GM18499 (cell line): Measurements from ENCODE around the gene PTPRN2.
"Not testable (repeated sequence)": the region's sequence is repeated elsewhere in the genome, so short reads cannot be mapped to it uniquely, and the experiment has no call there.

ENCODE experiments used
- ATAC-seq: cut with Tn5 transposase; IDR thresholded peaks from one replicate; pipeline ENCODE4 v1.9.1; 2021; ENCODE audit warnings: moderate number of reproducible peaks; ENCODE audit not compliant: insufficient read depth, unreplicated experiment

The PTPRN2 gene

GRCh38 chr7:158257001-158257400 lies 330.6 kb downstream of the PTPRN2 start:
- ATAC-seq, result no peak

- ATAC-seq, result no peak
Observed at GRCh38 chr7:158256091-158256816, 331.4 kb downstream of the PTPRN2 start.

GRCh38 chr7:158255558-158255957 lies 332.1 kb downstream of the PTPRN2 start:
- no peak for ATAC-seq

GRCh38 chr7:158255156-158255555 lies 332.5 kb downstream of the PTPRN2 start:
- ATAC-seq, result no peak

GRCh38 chr7:158253670-158254045 lies 334.0 kb downstream of the PTPRN2 start:
- not testable (repeated sequence) for ATAC-seq

- no peak for ATAC-seq
Observed at GRCh38 chr7:158252837-158253669, 334.6 kb downstream of the PTPRN2 start.

GRCh38 chr7:158252081-158252836 lies 335.4 kb downstream of the PTPRN2 start:
- no peak for ATAC-seq

- ATAC-seq, result no peak
Observed at GRCh38 chr7:158251061-158251965, 336.3 kb downstream of the PTPRN2 start.

- no peak for ATAC-seq
Observed at GRCh38 chr7:158249692-158250091, 337.9 kb downstream of the PTPRN2 start.

GRCh38 chr7:158248816-158249215 lies 338.8 kb downstream of the PTPRN2 start:
- ATAC-seq, result no peak

- ATAC-seq, result no peak
Observed at GRCh38 chr7:158247758-158248487, 339.7 kb downstream of the PTPRN2 start.

GRCh38 chr7:158246960-158247673 lies 340.5 kb downstream of the PTPRN2 start:
- ATAC-seq, result no peak

GRCh38 chr7:158246272-158246959 lies 341.2 kb downstream of the PTPRN2 start:
- ATAC-seq, result no peak

- no peak for ATAC-seq
Observed at GRCh38 chr7:158245724-158246041, 341.9 kb downstream of the PTPRN2 start.

GRCh38 chr7:158244873-158245723 lies 342.5 kb downstream of the PTPRN2 start:
- ATAC-seq, result no peak

GRCh38 chr7:158244430-158244829 lies 343.2 kb downstream of the PTPRN2 start:
- ATAC-seq, result no peak

GRCh38 chr7:158241919-158242318 lies 345.7 kb downstream of the PTPRN2 start:
- no peak for ATAC-seq
